Coronary artery (tissue), 2 donors: ENCODE measurements around the gene ZBED5.

ENCODE experiments used
- DNase-seq: peaks from one replicate; pipeline ENCODE4 v3.0.0-alpha.2; 2017; ENCODE audit warnings: low spot score
- H3K27ac ChIP-seq, 2 donors: fragments of 200-600 bp; sonication (generic); one replicate each; pipeline ENCODE4 v1.5.1; 2016 to 2019
- H3K4me3 ChIP-seq: fragments of 200-600 bp; sonication (generic); 2 replicates; pipeline ENCODE4 v1.5.1; 2016; ENCODE audit warnings: mild to moderate bottlenecking, moderate library complexity
- TF ChIP-seq, protein P1 (sequence below): fragments of 200-600 bp; sonication (generic); IDR thresholded peaks from one replicate; pipeline ENCODE4 v1.5.1; 2019; ENCODE audit warnings: antibody characterized with exemption

The ZBED5 gene

DNA sequence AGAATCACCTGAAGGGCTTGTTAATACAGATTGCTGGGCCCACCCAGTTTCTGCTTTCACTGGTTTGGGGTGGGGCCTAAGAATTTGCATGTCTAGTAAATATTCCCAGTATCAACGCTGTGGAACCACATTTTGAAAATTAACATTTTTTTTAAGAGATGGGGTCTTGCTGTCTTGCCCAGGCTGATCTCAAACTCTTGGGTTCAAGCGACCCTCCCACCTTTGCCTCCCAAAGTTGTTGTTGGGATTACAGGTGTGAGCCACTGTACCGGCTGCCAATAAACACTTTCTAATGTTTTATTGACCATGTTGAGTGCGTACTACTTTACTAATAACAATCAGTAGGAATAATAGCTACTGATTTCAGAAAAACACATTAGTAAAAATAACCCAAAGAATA lies 51.6 kb downstream of the ZBED5 start:
- no peak for DNase-seq
- peak overlapping the region; percentile 76 for H3K4me3 ChIP-seq
- H3K27ac ChIP-seq, result no peak overlapping the region
- TF ChIP-seq, protein P1, sequence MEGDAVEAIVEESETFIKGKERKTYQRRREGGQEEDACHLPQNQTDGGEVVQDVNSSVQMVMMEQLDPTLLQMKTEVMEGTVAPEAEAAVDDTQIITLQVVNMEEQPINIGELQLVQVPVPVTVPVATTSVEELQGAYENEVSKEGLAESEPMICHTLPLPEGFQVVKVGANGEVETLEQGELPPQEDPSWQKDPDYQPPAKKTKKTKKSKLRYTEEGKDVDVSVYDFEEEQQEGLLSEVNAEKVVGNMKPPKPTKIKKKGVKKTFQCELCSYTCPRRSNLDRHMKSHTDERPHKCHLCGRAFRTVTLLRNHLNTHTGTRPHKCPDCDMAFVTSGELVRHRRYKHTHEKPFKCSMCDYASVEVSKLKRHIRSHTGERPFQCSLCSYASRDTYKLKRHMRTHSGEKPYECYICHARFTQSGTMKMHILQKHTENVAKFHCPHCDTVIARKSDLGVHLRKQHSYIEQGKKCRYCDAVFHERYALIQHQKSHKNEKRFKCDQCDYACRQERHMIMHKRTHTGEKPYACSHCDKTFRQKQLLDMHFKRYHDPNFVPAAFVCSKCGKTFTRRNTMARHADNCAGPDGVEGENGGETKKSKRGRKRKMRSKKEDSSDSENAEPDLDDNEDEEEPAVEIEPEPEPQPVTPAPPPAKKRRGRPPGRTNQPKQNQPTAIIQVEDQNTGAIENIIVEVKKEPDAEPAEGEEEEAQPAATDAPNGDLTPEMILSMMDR, result no peak

DNA sequence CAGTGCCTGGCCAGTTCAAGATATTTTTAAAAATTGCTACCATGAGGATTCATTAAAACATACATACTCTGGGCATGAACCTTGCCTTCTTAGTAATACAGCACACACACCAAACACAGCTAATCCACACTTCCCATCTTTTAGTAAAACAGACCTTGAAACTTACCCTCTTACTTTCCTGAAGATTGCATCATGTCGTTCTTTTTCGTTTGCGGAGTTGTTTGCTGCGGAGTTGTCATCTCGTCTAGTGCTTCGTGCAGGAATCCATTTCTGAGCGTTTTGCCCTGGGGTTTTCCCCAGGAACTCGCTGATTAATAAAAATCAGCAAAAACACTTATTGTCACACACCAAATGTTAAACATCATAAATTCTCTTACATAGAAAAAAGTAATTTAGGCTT lies 52.1 kb downstream of the ZBED5 start:
- Histone ChIP-seq H3K27ac (no peak overlapping the region), H3K4me3 (peak overlapping the region; percentile 76)
- DNase-seq, result no peak
- TF ChIP-seq, protein P1, result no peak

DNA sequence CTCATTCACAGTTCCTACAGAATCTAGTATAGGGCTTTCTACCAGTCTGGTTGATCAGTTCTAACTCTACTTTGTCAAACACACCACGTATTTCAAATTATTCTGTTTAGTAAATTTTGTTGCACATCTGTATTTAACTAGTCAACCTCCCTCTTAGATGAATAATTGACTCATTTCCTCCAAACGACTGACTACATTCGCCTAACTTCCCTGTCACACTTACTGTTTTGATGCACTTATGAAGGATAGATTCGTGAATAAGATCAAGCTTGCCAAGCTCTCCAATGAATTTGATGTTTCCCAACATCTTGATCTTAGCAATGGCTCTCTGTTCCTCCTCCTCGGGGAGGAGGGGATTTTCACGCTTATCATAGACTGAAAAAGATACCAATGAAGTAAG lies 54.2 kb downstream of the ZBED5 start:
- Histone ChIP-seq H3K27ac (no peak overlapping the region), H3K4me3 (no peak overlapping the region)
- TF ChIP-seq, protein P1, result no peak
- no peak for DNase-seq
